ENCODE measurements around the gene SMARCC2. TPM values are rescaled to one million over a fixed set of nuclear protein-coding genes. Genes with fewer than 3 reads are reported as not detected.

SMARCC2 gene
- total and polyA plus RNA-seq, 9 of the 15 experiments (the other 6 are each of a cell fraction or from before 2014, with no cell fraction given): 11.9 to 86.0 (median 36.6) TPM

DNA sequence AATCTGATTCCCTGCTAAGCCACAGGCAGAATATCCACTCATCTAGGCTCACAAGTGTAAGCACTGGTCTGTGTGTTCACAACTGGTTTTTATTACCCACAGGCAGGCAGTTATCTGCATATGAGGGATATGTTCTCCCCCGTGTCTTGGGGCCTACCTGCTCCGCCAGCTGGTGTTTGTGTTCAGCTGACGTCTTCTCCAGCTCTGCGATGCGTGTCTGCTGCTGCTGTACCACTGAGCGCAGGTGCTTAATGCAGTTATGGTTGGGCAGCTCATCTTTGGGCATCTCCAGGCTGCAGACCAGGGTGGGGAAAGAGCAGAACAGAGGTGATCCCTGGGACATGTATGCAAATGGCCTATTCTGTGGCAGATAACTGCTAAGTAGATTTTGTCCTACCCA is 18.7 kb upstream of the SMARCC2 start:
- POLR2A ChIA-PET: interaction anchor here (1.0 to 6.3 kb wide), 5 partner anchors 9 to 50 kb away, joined by 3 to 68 read pairs (median 3); partner anchors contain the start of genes ANKRD52, RNF41 and SMARCC2
- peak overlapping the region in 1 of 2 experiments; percentile 6; a peak in 1 of 4 replicates for H3K9ac ChIP-seq (ENCODE audit: insufficient read depth in 1 of 2, low read depth in 2 of 2, low read length in 2 of 2)

More for the DNA sequence above, 18.7 kb upstream of the SMARCC2 start:
- Histone ChIP-seq H3K79me2 (ENCODE audit: control insufficient read depth, insufficient read depth, low read length) (no peaks in the 10 kb centered on the region), H3K36me3 (ENCODE audit: control insufficient read depth, insufficient read depth, low read length) (peaks cover 67% of the 10 kb centered on the region), H3K9me3 (replicated peaks; ENCODE audit: control insufficient read depth, insufficient read depth, low read depth, low read length) (no peaks in the 10 kb centered on the region), H3K4me3 (no peak overlapping the region), H3K27me3 (ENCODE audit: control insufficient read depth in 2 of 2, insufficient read depth in 2 of 2, low read length in 2 of 2) (no peaks in the 10 kb centered on the region), H3K4me2 (ENCODE audit: insufficient read depth, low read length) (no peak overlapping the region), H3K27ac (ENCODE audit: extremely low read depth, low read depth, low read length) (no peak overlapping the region), H4K20me1 (replicated peaks; ENCODE audit: control insufficient read depth, insufficient read depth, low read length) (0 out of 2 replicates have a peak, but pooled peaks cover 3% of the 10 kb centered on the region), H3K9me1 (ENCODE audit: control insufficient read depth, insufficient read depth, low read length) (no peaks in the 10 kb centered on the region), H3K4me1 (replicated peaks in 1 of 2; ENCODE audit: control insufficient read depth in 2 of 2, insufficient read depth in 2 of 2, low read length in 2 of 2) (peaks cover 2 to 16% of the 10 kb centered on the region in 2 experiments; a peak in 3 of 5 replicates), H2AFZ (ENCODE audit: low read depth, low read length) (no peak overlapping the region)
- FAIRE-seq (no peak), DNase-seq (ENCODE audit: extremely low read depth in 1 of 4, low spot score in 3 of 4) (no peak), ATAC-seq (no peak)
- in situ Hi-C loops (cut with MboI) (no loop called here), intact Hi-C loops (cut with micrococcal nuclease) (no loop called here)
- TSS peak; percentile 8 for BruUV-seq (replicated peaks)
- WGBS (ENCODE audit: insufficient coverage, low coverage, missing lambda C conversion rate): 83% methylated on average over 6 of the region's 6 CpGs
- CTCF ChIA-PET (ENCODE audit: low intra/inter-chr PET ratio): interaction anchor here (1.4 kb wide), 1 partner anchor 93 kb away, joined by 7 read pairs; no protein-coding TSS in a partner anchor
- TF ChIP-seq POLR2A (conservative IDR thresholded peaks at IDR 0.05) (0 out of 2 replicates have a peak, but pooled peaks have one; percentile 22), NR2C1 (IDR thresholded peaks at IDR 0.05) (no peak), NR2C1 (tag; IDR thresholded peaks at IDR 0.05) (no peak), ZEB2 (IDR thresholded peaks at IDR 0.05) (no peak)
- TF ChIP-seq, protein P1, sequence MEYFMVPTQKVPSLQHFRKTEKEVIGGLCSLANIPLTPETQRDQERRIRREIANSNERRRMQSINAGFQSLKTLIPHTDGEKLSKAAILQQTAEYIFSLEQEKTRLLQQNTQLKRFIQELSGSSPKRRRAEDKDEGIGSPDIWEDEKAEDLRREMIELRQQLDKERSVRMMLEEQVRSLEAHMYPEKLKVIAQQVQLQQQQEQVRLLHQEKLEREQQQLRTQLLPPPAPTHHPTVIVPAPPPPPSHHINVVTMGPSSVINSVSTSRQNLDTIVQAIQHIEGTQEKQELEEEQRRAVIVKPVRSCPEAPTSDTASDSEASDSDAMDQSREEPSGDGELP (CRISPR knock-in tag; IDR thresholded peaks at IDR 0.05; ENCODE audit: borderline replicate concordance): 0 out of 2 replicates have a peak, but pooled peaks have one; percentile 14

All from K562 (cell line).